ENCODE data around the gene XRCC5.

- TF ChIP-seq CTCF (IDR thresholded peaks at IDR 0.05 in 8 of 11, conservative IDR thresholded peaks at IDR 0.05 in 3 of 11), result no peak
- TF ChIP-seq POLR2A (IDR thresholded peaks at IDR 0.05), result no peak
These were observed 74.3 kb downstream of the XRCC5 start for GRCh38 chr2:216183462-216183861.
